Mucosa of descending colon (tissue), 3 donors: Measurements from ENCODE around the gene ZSCAN26. TPM values are rescaled to one million over a fixed set of nuclear protein-coding genes. Genes with fewer than 3 reads are reported as not detected.
"Not testable (repeated sequence)": the region's sequence is repeated elsewhere in the genome, so short reads cannot be mapped to it uniquely, and the experiment has no call there.

Experiments used
- ATAC-seq: fragments of 200-7000 bp; cut with Tn5 transposase; one replicate; pipeline ENCODE4 v1.9.1; 2020; ENCODE audit warnings: mild to moderate bottlenecking, moderate library complexity
- DNase-seq, 3 donors: peaks; one replicate each; pipeline ENCODE4 v3.0.0-alpha.2; 2020
- H3K36me3 ChIP-seq: fragments of 200-600 bp; one replicate; pipeline ENCODE4 v1.8.0; 2021; ENCODE audit warnings: low read depth, mild to moderate bottlenecking
- H3K4me1 ChIP-seq: fragments of 200-600 bp; one replicate; pipeline ENCODE4 v1.8.0; 2021; ENCODE audit warnings: low read depth, mild to moderate bottlenecking
- H3K4me3 ChIP-seq: fragments of 200-600 bp; one replicate; pipeline ENCODE4 v1.8.0; 2021; ENCODE audit warnings: mild to moderate bottlenecking
- H3K9me3 ChIP-seq: fragments of 200-600 bp; one replicate; pipeline ENCODE4 v1.8.0; 2021; ENCODE audit warnings: mild to moderate bottlenecking
- CTCF ChIP-seq: fragments of 200-600 bp; IDR thresholded peaks from one replicate; pipeline ENCODE4 v1.8.0; 2022; ENCODE audit warnings: antibody characterized with exemption, mild to moderate bottlenecking
- intact Hi-C, 2 donors: fragments of 100-400 bp; cut with DNase I in 1 of 2; cut with micrococcal nuclease in 1 of 2; formaldehyde crosslinking; loops; one replicate each; pipeline versions ENCODE4 v1.11.0 to v1.11.1; 2022; cut with DNase I, micrococcal nuclease
- total RNA-seq, 3 donors: library from RNA; stranded (reverse); fragmentation: NEBNext Ultra II Directional in 2 of 3; extraction: Animal tissue kit (Norgen Biotek cat#: 25700) in 2 of 3; gene quantifications; one replicate each; pipeline versions ENCODE4 v1.2.1 to v1.2.4, GENCODE V29; 2021 to 2023
- donor health status: DM: no; HTN: no; CAD: no; lungs with moderate emphysema.
- donor health status: DM: no; HTN: no; CAD: no.
- donor health status: DM: no; HTN: yes; CAD: no.

Gene ZSCAN26
- total RNA-seq, 3 donors from 2014 or later, result 8.2 to 17.7 (median 9.2) TPM

GRCh38 chr6:28282926-28283325 lies 16.0 kb downstream of the ZSCAN26 start:
- intact Hi-C loops, result no loop called here
- ATAC-seq, result no peak
- H3K9me3 ChIP-seq, result no peaks in the 10 kb centered on the region
- H3K36me3 ChIP-seq, result no peaks in the 10 kb centered on the region
- no peak for DNase-seq
- no peak overlapping the region for H3K4me3 ChIP-seq
- no peak for TF ChIP-seq CTCF
- peaks cover 3% of the 10 kb centered on the region for H3K4me1 ChIP-seq

- intact Hi-C loops, result no loop called here
- no peaks in the 10 kb centered on the region for H3K36me3 ChIP-seq
- H3K4me1 ChIP-seq, result no peaks in the 10 kb centered on the region
- TF ChIP-seq CTCF, result no peak
- no peak overlapping the region for H3K4me3 ChIP-seq
- ATAC-seq, result no peak
- H3K9me3 ChIP-seq, result no peaks in the 10 kb centered on the region
- no peak for DNase-seq
Observed at GRCh38 chr6:28291573-28291972, 24.6 kb downstream of the ZSCAN26 start.

- no peak for DNase-seq
- TF ChIP-seq CTCF, result no peak
- intact Hi-C loops, result no loop called here
Observed at GRCh38 chr6:28295326-28295725, 28.4 kb downstream of the ZSCAN26 start.

GRCh38 chr6:28296520-28297060 lies 29.6 kb downstream of the ZSCAN26 start:
- no peaks in the 10 kb centered on the region for H3K4me1 ChIP-seq
- ATAC-seq (no peak), DNase-seq (no peak)
- no peak for TF ChIP-seq CTCF
- H3K4me3 ChIP-seq, result no peak overlapping the region
- intact Hi-C loops, result no loop called here
- H3K9me3 ChIP-seq, result no peaks in the 10 kb centered on the region
- H3K36me3 ChIP-seq, result no peaks in the 10 kb centered on the region

More at GRCh38 chr6:28295326-28295725, 28.4 kb downstream of the ZSCAN26 start:
- ATAC-seq, result no peak
- Histone ChIP-seq H3K4me3 (no peak overlapping the region), H3K9me3 (no peaks in the 10 kb centered on the region), H3K36me3 (no peaks in the 10 kb centered on the region), H3K4me1 (no peaks in the 10 kb centered on the region)

GRCh38 chr6:28303570-28303969 lies 36.6 kb downstream of the ZSCAN26 start:
- ATAC-seq (no peak), DNase-seq (no peak)
- H3K36me3 ChIP-seq, result no peaks in the 10 kb centered on the region
- intact Hi-C loops, result no loop called here
- no peak for TF ChIP-seq CTCF
- H3K4me3 ChIP-seq, result no peak overlapping the region
- peaks cover 12% of the 10 kb centered on the region for H3K9me3 ChIP-seq
- no peaks in the 10 kb centered on the region for H3K4me1 ChIP-seq

- ATAC-seq, DNase-seq, intact Hi-C loops, H3K4me3 ChIP-seq, H3K4me1 ChIP-seq, H3K36me3 ChIP-seq: not testable (repeated sequence)
- H3K9me3 ChIP-seq, result peaks cover 15% of the 10 kb centered on the region
Observed at GRCh38 chr6:28306363-28306762, 39.4 kb downstream of the ZSCAN26 start.
